ENCODE data around the gene CLEC3B. TPM values are rescaled to one million over a fixed set of nuclear protein-coding genes. Genes with fewer than 3 reads are reported as not detected.
A peak's percentile ranks its signal among the peaks of the same experiment; 100 is the strongest.
"Not testable (repeated sequence)": the region's sequence is repeated elsewhere in the genome, so short reads cannot be mapped to it uniquely, and the experiment has no call there.

Gene CLEC3B, protein sequence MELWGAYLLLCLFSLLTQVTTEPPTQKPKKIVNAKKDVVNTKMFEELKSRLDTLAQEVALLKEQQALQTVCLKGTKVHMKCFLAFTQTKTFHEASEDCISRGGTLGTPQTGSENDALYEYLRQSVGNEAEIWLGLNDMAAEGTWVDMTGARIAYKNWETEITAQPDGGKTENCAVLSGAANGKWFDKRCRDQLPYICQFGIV
- total RNA-seq = not detected

DNA sequence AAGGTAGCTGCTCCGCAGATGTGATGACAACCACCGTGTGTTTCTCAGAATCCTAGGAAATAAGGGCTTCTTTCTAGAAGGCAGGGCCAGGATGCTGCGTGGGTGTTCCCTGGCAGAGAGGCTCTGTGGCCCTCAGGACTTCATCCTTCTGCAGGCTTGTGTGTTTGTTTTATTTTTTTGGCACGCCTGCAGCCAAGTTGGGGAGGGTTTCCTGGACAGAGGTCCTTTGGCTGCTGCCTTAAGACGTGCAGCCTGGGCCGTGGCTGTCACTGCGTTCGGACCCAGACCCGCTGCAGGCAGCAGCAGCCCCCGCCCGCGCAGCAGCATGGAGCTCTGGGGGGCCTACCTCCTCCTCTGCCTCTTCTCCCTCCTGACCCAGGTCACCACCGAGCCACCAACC, at the start of gene CLEC3B:
Gene CLEC3B, plus strand, starts transcription at position 266 of the 400 bp plus-strand sequence. Its CDS starts 60 bp downstream, at position 326.
- no peaks in the 10 kb centered on the region for H3K36me3 Mint-ChIP-seq
- no peaks in the 10 kb centered on the region for H3K9me3 Mint-ChIP-seq
- H3K27ac Mint-ChIP-seq = no peak within 1 kb of the TSS
- no peak within 1 kb of the TSS for H3K4me3 Mint-ChIP-seq
- H3K4me1 Mint-ChIP-seq = peaks cover 4% of the 10 kb centered on the region
- DNase-seq = no peak
- H3K27me3 Mint-ChIP-seq = no peaks in the 10 kb centered on the region

DNA sequence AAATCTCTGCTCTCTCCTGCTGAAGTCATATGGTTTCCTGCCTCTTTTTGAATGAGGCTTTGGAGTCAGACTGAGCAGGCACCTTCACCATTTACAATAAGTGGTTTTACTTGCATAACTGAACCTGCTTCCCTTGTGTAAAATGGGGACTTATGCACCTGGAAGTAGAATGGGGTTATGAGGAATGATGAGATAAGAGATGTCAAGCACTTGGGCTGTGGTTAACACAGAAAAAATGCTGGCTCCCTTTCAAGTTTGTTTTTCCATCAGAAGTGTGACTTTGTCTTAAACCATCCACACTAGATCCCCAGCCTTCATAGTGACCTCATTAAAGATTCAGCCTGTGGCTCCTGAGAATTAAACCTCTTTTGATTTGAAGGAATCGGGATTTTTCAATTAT, 44.9 kb upstream of the CLEC3B start:
- DNase-seq = no peak
- H3K27me3 Mint-ChIP-seq = no peaks in the 10 kb centered on the region
- H3K27ac Mint-ChIP-seq = peak overlapping the region; percentile 63
- H3K9me3 Mint-ChIP-seq = no peaks in the 10 kb centered on the region
- peaks cover 70% of the 10 kb centered on the region for H3K4me1 Mint-ChIP-seq
- H3K36me3 Mint-ChIP-seq = peaks cover 41% of the 10 kb centered on the region
- no peak overlapping the region for H3K4me3 Mint-ChIP-seq

DNA sequence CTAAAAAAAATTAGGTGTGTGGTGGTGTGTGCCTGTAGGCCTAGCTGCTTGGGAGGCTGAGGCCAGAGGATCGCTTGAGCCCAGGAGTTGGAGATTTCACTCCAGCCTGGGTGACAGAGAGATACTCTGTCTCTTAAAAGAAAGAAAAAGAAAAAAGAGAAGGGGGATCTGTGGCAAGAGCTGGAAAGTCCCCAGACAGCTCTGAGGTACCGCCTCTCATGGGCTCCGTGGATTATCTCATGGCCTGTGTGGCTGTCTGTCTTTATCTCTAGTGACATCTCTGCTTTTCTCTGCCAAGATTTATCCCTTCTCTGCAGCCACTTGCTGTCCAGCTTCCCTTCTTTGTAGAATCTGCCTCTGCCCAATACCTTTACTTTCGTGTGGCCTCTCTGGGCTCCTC, 44.4 kb upstream of the CLEC3B start:
- no peak for DNase-seq
- Mint-ChIP-seq H3K4me3 (no peak overlapping the region), H3K36me3 (peaks cover 40% of the 10 kb centered on the region), H3K27ac (peak overlapping the region; percentile 73), H3K4me1 (peaks cover 70% of the 10 kb centered on the region), H3K9me3 (no peaks in the 10 kb centered on the region), H3K27me3 (no peaks in the 10 kb centered on the region)

DNA sequence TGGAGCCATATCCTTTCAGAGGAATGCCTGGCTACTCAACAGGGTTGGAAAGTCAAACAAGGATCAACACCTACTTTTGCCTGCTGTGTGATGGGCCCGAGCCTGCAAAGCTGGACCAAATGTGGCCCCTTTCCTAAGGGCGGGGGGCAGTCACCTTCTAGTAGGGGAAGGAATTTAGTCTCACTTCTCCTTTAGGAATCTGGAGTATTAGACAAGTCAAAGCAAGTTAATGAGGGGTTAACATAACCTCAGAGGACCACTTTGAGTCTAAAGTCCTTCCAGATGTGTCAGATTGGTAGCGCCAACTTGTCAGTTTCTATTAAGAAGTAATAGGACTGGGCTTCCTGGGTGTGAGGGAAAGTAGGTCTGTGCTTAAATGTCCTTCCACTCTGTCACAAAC, 43.3 kb upstream of the CLEC3B start:
- no peak for DNase-seq
- no peak overlapping the region for H3K27ac Mint-ChIP-seq
- H3K36me3 Mint-ChIP-seq = peaks cover 35% of the 10 kb centered on the region
- H3K4me3 Mint-ChIP-seq = no peak overlapping the region
- no peaks in the 10 kb centered on the region for H3K27me3 Mint-ChIP-seq
- peaks cover 68% of the 10 kb centered on the region for H3K4me1 Mint-ChIP-seq
- no peaks in the 10 kb centered on the region for H3K9me3 Mint-ChIP-seq

DNA sequence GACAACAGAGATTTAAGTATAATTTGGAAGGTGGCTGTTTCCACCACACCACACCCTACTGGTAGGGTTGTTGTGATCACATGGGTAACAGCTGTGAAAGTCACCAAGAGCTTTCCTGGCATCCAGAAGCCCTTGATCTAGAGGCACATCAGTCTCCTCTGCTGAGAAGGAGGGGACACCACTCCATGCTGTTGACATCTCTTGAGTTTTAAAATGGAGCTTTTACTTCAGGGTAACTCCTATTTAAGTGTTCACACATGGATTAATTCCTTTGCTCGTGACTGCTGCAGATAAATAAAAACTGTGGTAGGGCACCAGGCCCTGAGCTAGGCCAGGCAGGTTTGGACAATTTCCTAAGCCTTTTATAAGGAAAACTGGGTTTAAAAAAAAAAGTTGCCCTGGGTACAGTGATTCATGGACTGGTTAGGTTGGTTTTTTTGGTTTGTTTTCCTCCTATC, 42.6 kb upstream of the CLEC3B start:
- Mint-ChIP-seq H3K4me3 (no peak overlapping the region), H3K27me3 (no peaks in the 10 kb centered on the region), H3K9me3 (no peaks in the 10 kb centered on the region), H3K36me3 (peaks cover 32% of the 10 kb centered on the region), H3K4me1 (peaks cover 68% of the 10 kb centered on the region), H3K27ac (no peak overlapping the region)
- DNase-seq = no peak

DNA sequence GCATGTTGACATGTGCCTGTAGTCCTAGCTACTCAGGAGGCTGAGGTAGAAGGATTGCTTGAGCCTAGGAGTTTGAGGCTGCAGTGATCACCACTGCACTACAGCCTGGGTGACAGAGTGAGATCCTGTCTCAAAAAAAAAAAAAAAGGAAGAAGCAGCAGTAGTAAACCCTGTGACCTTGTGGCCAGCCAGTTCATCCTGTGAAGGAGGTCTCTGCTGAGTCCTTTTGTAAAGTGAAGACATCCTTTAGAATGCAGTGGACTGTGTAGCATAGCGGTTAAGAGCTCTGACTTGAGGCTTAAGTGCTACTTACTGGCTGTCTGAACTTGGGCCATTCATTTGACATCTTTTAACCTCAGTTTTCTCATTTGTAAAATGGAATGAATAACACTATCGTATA, 41.8 kb upstream of the CLEC3B start:
- no peaks in the 10 kb centered on the region for H3K9me3 Mint-ChIP-seq
- peaks cover 30% of the 10 kb centered on the region for H3K36me3 Mint-ChIP-seq
- H3K27ac Mint-ChIP-seq = no peak overlapping the region
- no peak overlapping the region for H3K4me3 Mint-ChIP-seq
- DNase-seq = no peak
- peaks cover 63% of the 10 kb centered on the region for H3K4me1 Mint-ChIP-seq
- no peaks in the 10 kb centered on the region for H3K27me3 Mint-ChIP-seq

DNA sequence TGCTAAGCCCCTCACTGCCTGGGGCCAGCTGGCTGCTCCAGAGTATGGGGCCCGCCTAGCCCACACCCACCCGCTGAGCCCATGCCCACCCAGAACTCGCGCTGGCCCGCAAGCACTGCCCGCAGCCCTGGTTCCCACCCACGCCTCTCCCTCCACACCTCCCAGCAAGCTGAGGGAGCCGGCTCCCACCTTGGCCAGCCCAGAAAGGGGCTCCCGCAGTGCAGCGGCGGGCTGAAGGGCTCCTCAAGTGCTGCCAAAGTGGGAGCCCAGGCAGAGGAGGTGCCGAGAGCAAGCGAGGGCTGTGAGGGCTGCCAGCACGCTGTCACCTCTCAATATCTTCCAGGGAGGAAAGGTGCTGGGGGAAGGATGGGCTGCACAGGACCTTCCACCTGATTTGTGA, 39.8 kb upstream of the CLEC3B start:
- H3K4me3 Mint-ChIP-seq, H3K27ac Mint-ChIP-seq, H3K9me3 Mint-ChIP-seq, DNase-seq, H3K27me3 Mint-ChIP-seq: not testable (repeated sequence)
- H3K4me1 Mint-ChIP-seq = peaks cover 58% of the 10 kb centered on the region
- peaks cover 26% of the 10 kb centered on the region for H3K36me3 Mint-ChIP-seq

DNA sequence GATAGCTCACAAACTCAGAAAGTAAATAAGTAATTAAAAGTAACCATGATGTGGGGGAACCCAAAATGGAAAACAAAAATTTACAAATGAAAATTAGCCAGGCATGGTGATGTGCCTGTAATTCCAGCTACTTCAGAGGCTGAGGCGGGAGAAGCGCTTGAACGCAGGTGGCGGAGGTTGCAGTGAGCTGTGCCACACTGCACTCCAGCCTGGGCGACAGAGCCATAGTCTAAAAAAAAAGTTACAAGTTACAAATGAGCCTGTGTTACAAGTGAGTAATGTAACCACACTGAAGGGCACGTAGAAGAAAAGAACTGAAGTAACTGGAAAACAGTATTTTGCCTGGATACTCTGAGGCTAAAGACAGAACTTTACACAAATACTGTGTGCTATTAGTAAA, 38.8 kb upstream of the CLEC3B start:
- Mint-ChIP-seq H3K4me1 (peaks cover 52% of the 10 kb centered on the region), H3K27ac (no peak overlapping the region), H3K9me3 (no peaks in the 10 kb centered on the region), H3K27me3 (no peaks in the 10 kb centered on the region), H3K4me3 (no peak overlapping the region), H3K36me3 (peaks cover 34% of the 10 kb centered on the region)
- no peak for DNase-seq

DNA sequence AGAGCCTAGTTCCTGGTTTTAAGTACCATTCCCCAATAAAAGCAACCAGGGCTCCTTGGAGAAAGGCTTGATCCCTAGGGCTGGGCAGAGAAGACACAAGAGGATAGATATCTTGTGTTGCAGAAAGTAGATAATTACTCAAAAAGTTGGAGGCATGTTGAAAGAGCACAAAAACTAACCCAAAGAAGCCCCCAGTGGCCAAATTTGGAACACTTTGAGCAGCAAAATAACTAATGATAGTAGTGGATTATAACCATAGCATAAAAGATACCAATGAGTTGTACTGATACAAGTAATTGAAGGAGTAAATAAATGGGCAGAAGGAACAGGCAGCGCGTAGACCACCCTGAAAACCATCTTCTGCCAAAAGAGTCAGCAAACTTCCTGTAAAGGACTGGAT, 38.0 kb upstream of the CLEC3B start:
- Mint-ChIP-seq H3K27ac (no peak overlapping the region), H3K9me3 (no peaks in the 10 kb centered on the region), H3K4me1 (peaks cover 50% of the 10 kb centered on the region), H3K27me3 (no peaks in the 10 kb centered on the region), H3K4me3 (no peak overlapping the region), H3K36me3 (peaks cover 40% of the 10 kb centered on the region)
- no peak for DNase-seq

DNA sequence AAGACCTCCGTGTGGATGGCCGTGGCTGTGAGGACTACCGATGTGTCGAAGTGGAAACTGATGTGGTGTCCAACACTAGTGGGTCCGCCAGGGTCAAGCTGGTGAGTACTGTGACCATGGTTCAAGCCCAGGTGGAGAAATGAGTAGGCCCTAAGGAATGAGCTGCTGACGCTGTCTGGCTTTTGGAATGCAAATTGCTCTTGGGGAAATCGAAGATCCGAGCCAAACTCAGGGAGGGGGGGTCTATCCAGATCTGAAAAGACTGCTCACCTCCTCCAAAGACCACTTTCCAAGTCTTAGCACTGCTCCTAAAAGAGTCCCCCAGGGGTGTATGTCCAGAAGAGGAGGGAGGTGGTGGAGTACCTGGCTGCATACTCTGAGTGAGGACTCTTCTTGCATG, 37.0 kb upstream of the CLEC3B start:
- Mint-ChIP-seq H3K9me3 (no peaks in the 10 kb centered on the region), H3K4me1 (peaks cover 50% of the 10 kb centered on the region), H3K36me3 (peaks cover 41% of the 10 kb centered on the region), H3K4me3 (no peak overlapping the region), H3K27ac (no peak overlapping the region), H3K27me3 (no peaks in the 10 kb centered on the region)
- DNase-seq = no peak

DNA sequence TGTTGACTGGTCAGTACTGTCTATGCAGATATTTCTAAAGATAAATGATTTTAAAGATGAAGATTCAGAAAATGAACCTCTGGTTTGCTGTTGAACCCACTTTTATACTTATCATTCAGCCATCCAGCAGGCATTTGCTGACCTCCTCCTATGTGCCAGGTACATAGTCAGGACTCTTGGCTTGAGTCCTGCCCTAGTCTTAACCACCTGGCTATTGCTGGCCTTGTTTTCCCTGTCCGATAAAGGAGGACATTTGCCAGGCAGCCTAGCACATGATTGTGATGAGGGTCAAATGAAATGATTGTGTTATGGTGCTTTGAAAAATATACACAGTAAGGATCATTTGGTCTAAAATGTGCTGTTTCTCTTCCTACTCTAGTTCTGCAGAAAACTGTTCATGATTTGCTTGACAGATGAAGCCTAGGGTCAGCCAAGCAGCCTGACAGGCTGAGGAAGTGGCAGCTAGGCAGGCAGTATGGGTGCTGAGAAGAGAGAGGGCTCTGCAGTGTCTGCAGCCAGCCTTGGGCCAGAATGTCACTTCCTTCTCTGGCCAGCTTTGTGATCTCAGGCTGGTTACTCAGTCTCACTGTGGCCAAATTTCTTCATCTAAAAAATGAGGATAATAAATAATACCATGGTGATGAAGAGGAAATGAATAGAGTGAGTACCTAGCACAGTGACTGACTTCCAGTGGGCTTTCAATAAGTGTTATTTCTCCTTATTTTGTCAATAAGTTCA, 36.3 kb upstream of the CLEC3B start:
- H3K36me3 Mint-ChIP-seq = peaks cover 41% of the 10 kb centered on the region
- no peaks in the 10 kb centered on the region for H3K27me3 Mint-ChIP-seq
- no peak overlapping the region for H3K4me3 Mint-ChIP-seq
- DNase-seq = no peak
- H3K27ac Mint-ChIP-seq = no peak overlapping the region
- peaks cover 53% of the 10 kb centered on the region for H3K4me1 Mint-ChIP-seq
- no peaks in the 10 kb centered on the region for H3K9me3 Mint-ChIP-seq

DNA sequence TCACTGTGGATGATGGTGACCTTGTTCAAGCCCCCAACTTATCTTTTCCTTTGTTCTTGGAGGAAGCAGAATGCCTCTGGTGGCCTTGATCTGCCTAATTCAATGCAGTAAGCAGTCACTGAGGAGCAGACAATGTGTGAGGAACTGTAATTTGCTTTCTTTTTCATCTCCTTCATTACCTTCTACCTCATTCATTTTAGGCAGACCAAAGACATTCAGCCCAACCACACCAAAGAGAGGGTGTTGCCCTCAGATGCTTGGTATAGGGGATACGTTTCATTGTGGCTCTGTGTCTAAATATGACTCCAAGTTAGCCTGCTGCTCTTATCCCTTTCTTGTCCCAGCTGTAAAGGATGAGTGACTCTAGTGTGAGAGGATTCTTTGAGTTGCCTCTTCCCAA, 34.8 kb upstream of the CLEC3B start:
- Mint-ChIP-seq H3K27me3 (no peaks in the 10 kb centered on the region), H3K36me3 (peaks cover 43% of the 10 kb centered on the region), H3K4me1 (peaks cover 59% of the 10 kb centered on the region), H3K9me3 (no peaks in the 10 kb centered on the region), H3K27ac (no peak overlapping the region), H3K4me3 (no peak overlapping the region)
- no peak for DNase-seq

DNA sequence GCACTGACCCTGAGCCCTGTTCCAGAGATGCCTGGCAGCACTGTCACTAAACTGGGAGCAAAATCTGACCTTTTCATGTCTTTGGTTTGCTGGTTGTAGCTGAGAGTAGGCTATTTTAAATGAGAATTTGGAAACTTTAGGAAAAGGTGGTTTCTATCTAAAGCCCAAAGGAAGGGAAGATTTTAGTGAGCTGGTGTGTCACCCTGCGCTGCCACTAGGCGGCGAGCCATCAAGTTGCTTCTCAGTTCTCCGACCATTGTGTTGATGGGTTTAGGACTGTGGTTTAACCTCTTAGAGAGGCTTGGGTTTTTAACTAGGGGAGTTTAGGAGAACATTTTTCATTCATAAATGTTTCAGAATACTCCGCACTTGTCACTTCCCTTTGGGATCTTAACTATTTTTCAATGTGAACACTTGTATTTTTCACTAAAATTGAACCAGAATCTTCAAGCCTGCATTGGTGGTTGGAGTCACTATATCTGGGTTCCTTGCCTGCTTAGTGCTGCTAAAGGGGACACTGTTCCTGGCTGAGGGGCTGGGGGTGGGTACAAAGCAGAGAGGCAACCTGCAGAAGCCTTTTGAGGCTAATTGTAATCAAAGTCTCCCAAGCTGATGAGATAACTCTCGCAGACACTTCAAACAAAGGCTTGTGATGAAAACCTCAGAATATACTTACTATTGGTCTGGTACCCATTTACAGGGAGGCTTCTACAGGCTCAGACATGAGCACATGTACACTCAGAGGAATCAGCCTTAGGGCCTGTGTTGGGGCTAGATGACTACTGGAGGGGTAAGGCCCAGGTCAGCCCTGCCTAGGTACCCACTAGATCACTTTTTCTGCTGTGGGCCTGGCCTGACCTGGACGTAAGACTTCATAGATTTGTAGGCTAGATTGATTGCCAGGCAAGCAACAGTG, 33.3 kb upstream of the CLEC3B start:
- Mint-ChIP-seq H3K4me1 (peaks cover 69% of the 10 kb centered on the region), H3K27me3 (no peaks in the 10 kb centered on the region), H3K27ac (no peak overlapping the region), H3K4me3 (no peak overlapping the region), H3K9me3 (no peaks in the 10 kb centered on the region), H3K36me3 (peaks cover 53% of the 10 kb centered on the region)
- no peak for DNase-seq

DNA sequence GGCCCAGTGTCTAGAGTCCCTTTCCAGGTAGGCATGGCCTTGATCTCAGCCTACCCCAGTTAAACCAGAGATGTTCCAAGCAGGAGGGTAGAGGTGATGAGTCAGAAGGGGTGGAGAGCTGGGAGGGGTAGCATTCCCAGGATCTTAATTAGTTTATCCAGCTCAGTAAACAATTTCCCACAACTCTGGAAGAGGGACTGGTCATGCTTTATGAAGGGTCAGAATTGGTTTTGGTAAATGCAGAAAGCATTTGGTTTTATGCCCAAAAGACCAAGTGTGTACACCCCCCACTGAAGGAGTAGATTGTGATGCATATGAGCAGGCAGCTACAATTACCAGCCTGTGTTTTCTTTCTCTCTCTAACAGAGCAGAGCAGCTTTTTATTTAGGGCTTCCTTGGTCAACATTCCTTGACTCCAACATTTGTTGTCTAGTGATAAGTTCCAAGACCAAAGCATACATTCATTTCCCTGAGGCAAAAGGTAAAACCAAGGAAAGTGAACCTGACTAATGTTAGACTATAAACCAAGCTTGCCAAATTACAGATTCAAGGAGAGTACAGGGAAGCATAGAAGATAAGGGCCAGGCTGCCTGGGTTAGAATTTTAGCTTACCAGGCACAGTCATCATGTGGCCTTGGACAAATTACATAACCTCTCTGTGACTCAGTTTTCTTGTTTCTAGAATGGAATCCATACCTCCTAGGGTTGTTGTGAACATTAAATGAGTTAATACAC, 32.5 kb upstream of the CLEC3B start:
- peaks cover 63% of the 10 kb centered on the region for H3K4me1 Mint-ChIP-seq
- H3K27ac Mint-ChIP-seq = no peak overlapping the region
- H3K27me3 Mint-ChIP-seq = no peaks in the 10 kb centered on the region
- DNase-seq = no peak
- H3K36me3 Mint-ChIP-seq = peaks cover 53% of the 10 kb centered on the region
- H3K4me3 Mint-ChIP-seq = no peak overlapping the region
- H3K9me3 Mint-ChIP-seq = no peaks in the 10 kb centered on the region

Measured in activated naive CD8-positive, alpha-beta T cell treated with anti-CD3 and anti-CD28 coated beads for 36 hours (primary cell).